AG04449 (cell line): Measurements from ENCODE around the gene TMBIM1.

Experiments
- CTCF ChIA-PET: fragments of 350-600 bp; formaldehyde crosslinking; extraction: SDS; loops from one replicate; lab custom pipeline; 2021; ENCODE audit warnings: antibody characterized with exemption; lab: Yijun Ruan, JAX
- POLR2A ChIA-PET: fragments of 400-600, 350-600 bp; formaldehyde crosslinking; extraction: SDS; loops from one replicate; lab custom pipeline; 2020; ENCODE audit warnings: antibody characterized with exemption, inconsistent platforms; lab: Yijun Ruan, JAX
- DNase-seq: peaks from one replicate; pipeline ENCODE4 v3.0.0-alpha.2; 2010; ENCODE audit warnings: low read depth, low spot score
- H3K4me3 ChIP-seq: 2 replicates; pipeline ENCODE4 v1.5.1; 2011; ENCODE audit warnings: low read depth, mild to moderate bottlenecking, control low read depth, low read length
- TF ChIP-seq, protein P1 (sequence below): IDR thresholded peaks from one replicate; pipeline ENCODE4 v1.5.1; 2011; ENCODE audit warnings: mild to moderate bottlenecking, moderate library complexity, low read length, control low read depth, inconsistent platforms; ENCODE audit not compliant: insufficient read depth; ENCODE audit errors: missing control alignments

Gene TMBIM1

DNA sequence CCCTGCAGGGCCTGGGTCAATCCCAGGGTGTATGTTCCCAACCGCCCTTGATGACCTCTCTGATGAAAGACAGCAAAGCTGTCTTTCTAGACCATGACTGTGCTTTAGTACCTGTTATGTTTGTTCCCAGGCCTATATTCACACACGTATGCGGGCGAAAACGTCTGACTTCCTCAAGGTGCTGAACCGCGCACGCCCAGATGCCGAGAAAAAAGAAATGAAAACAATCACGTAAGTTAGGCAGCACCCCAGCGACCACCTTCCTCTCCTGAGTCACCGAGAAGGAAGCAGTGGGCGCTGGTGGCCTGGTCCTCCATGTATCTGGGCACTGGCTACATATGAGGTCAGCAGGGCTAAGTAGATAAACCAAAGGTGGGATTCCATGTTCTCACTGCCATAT, 42.6 kb downstream of the TMBIM1 start:
- ChIA-PET CTCF (no interaction called here), POLR2A (no interaction called here)

DNA sequence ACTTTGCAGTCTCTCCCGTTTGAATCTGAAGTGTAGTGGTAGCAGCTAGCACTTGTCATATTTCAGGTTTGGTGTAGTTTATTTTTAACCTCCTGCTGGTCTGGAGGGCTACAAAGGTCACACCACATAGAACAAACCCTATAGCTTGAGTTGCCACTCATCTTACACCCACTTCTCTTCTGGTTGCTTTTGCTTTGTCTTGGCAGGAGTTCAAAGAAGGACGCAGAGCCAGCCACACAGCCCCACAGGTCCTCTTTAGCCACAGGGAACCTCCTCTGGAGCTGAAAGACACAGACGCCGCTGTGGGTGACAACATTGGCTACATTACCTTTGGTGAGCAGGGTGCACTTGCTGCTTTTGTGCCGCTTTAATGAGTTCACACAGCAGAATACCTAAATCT, 47.1 kb downstream of the TMBIM1 start:
- no peak overlapping the region for H3K4me3 ChIP-seq
- POLR2A ChIA-PET = no interaction called here
- TF ChIP-seq, protein P1, sequence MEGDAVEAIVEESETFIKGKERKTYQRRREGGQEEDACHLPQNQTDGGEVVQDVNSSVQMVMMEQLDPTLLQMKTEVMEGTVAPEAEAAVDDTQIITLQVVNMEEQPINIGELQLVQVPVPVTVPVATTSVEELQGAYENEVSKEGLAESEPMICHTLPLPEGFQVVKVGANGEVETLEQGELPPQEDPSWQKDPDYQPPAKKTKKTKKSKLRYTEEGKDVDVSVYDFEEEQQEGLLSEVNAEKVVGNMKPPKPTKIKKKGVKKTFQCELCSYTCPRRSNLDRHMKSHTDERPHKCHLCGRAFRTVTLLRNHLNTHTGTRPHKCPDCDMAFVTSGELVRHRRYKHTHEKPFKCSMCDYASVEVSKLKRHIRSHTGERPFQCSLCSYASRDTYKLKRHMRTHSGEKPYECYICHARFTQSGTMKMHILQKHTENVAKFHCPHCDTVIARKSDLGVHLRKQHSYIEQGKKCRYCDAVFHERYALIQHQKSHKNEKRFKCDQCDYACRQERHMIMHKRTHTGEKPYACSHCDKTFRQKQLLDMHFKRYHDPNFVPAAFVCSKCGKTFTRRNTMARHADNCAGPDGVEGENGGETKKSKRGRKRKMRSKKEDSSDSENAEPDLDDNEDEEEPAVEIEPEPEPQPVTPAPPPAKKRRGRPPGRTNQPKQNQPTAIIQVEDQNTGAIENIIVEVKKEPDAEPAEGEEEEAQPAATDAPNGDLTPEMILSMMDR = no peak
- no peak for DNase-seq
- CTCF ChIA-PET = interaction anchor here (0.9 to 8.3 kb wide), 4 partner anchors 9 to 59 kb away, joined by 3 to 75 read pairs (median 12); no protein-coding TSS in a partner anchor

More for the DNA sequence above, 42.6 kb downstream of the TMBIM1 start:
- H3K4me3 ChIP-seq = no peak overlapping the region
- TF ChIP-seq, protein P1 = no peak
- DNase-seq = no peak

- ChIA-PET CTCF (interaction anchor here (1.0 to 8.3 kb wide), 4 partner anchors 9 to 14 kb away, joined by 3 to 75 read pairs (median 14); no protein-coding TSS in a partner anchor), POLR2A (no interaction called here)
- no peak overlapping the region for H3K4me3 ChIP-seq
- DNase-seq = no peak
- TF ChIP-seq, protein P1 = no peak
These were observed 47.6 kb downstream of the TMBIM1 start for GRCh38 chr2:218244665-218245064.

DNA sequence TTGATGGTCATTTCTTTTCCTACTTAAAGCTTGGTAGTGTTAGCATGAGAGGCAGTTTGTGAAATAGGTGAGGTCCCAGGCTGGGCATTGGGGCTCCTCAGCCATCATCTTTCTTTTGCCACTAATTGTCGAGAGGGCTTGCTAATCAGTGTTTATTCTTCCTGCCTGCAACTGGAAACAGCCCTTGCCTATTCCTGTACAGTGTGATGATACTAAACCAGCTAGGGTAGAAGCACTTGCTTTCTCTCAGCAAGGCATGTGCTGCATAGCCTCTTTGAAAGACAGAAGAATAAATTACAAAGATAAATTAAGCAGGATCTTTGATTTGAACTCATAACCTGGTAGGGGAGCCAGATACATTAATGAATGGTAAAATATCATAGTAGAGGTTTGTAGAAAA, 48.1 kb downstream of the TMBIM1 start:
- TF ChIP-seq, protein P1 = no peak
- CTCF ChIA-PET = interaction anchor here (1.0 to 8.3 kb wide), 5 partner anchors 8 to 26 kb away, joined by 3 to 75 read pairs (median 5); partner anchors contain the start of genes AAMP and PNKD
- POLR2A ChIA-PET = no interaction called here
- no peak overlapping the region for H3K4me3 ChIP-seq
- DNase-seq = no peak

- DNase-seq = no peak
- H3K4me3 ChIP-seq = no peak overlapping the region
- TF ChIP-seq, protein P1 = no peak
- CTCF ChIA-PET = interaction anchor here (1.4 kb wide), 1 partner anchor 10 kb away, joined by 3 read pairs; no protein-coding TSS in a partner anchor
- POLR2A ChIA-PET = no interaction called here
These were observed 53.4 kb downstream of the TMBIM1 start for GRCh38 chr2:218238887-218239286.

GRCh38 chr2:218236829-218237228, 55.5 kb downstream of the TMBIM1 start:
- no peak overlapping the region for H3K4me3 ChIP-seq
- ChIA-PET CTCF (no interaction called here), POLR2A (no interaction called here)
- no peak for DNase-seq
- TF ChIP-seq, protein P1 = no peak
